HUES64 (cell line): ENCODE results near the gene TREML1.
"Not testable (repeated sequence)": the region's sequence is repeated elsewhere in the genome, so short reads cannot be mapped to it uniquely, and the experiment has no call there.

Source experiments
- H3K27ac ChIP-seq: 2 replicates; pipeline ENCODE4 v1.7.0; 2013; ENCODE audit warnings: low read depth, low read length, inconsistent platforms
- H3K27me3 ChIP-seq: 2 replicates; pipeline ENCODE4 v1.6.1; 2013; ENCODE audit warnings: mild to moderate bottlenecking, low read length; ENCODE audit not compliant: insufficient read depth
- H3K36me3 ChIP-seq: 2 replicates; pipeline ENCODE4 v1.6.1; 2013; ENCODE audit warnings: mild to moderate bottlenecking, low read length; ENCODE audit not compliant: insufficient read depth
- H3K4me1 ChIP-seq: 2 replicates; pipeline ENCODE4 v1.6.1; 2013; ENCODE audit warnings: mild to moderate bottlenecking, low read length, moderate library complexity; ENCODE audit not compliant: insufficient read depth
- H3K4me3 ChIP-seq: 2 replicates; pipeline ENCODE4 v1.5.1; 2013; ENCODE audit warnings: mild to moderate bottlenecking, low read length, moderate library complexity
- H3K9ac ChIP-seq: 2 replicates; pipeline ENCODE4 v1.6.1; 2013; ENCODE audit warnings: mild to moderate bottlenecking, low read depth, low read length
- H3K9me3 ChIP-seq: 2 replicates; pipeline ENCODE4 v1.6.1; 2013; ENCODE audit warnings: low read depth, low read length; ENCODE audit not compliant: insufficient read depth
- WGBS: fragments of 150-250, 120-280 bp; methylation state at CpG from one replicate; pipeline ENCODE4 v1.1.7; 2013; ENCODE audit warnings: missing lambda C conversion rate; 5-methylcytosine and 5-hydroxymethylcytosine counted together

The TREML1 gene

GRCh38 chr6:41190791-41191190 lies 36.6 kb upstream of the TREML1 start:
- 95% methylated on average over 3 of the region's 3 CpGs for WGBS
- H3K27ac ChIP-seq, result no peak overlapping the region
- no peaks in the 10 kb centered on the region for H3K27me3 ChIP-seq
- H3K9me3 ChIP-seq, result peaks cover 14% of the 10 kb centered on the region
- no peaks in the 10 kb centered on the region for H3K4me1 ChIP-seq
- no peak overlapping the region for H3K4me3 ChIP-seq
- no peak overlapping the region for H3K9ac ChIP-seq
- H3K36me3 ChIP-seq, result no peaks in the 10 kb centered on the region

- H3K27me3 ChIP-seq, result no peaks in the 10 kb centered on the region
- no peaks in the 10 kb centered on the region for H3K36me3 ChIP-seq
- no peak overlapping the region for H3K9ac ChIP-seq
- H3K4me1 ChIP-seq, result no peaks in the 10 kb centered on the region
- peaks cover 14% of the 10 kb centered on the region for H3K9me3 ChIP-seq
- 87% methylated on average over 2 of the region's 2 CpGs for WGBS
- no peak overlapping the region for H3K4me3 ChIP-seq
- H3K27ac ChIP-seq, result no peak overlapping the region
These were observed 35.8 kb upstream of the TREML1 start for GRCh38 chr6:41189967-41190366.

GRCh38 chr6:41189046-41189445 lies 34.9 kb upstream of the TREML1 start:
- H3K4me1 ChIP-seq, H3K36me3 ChIP-seq, H3K9ac ChIP-seq, H3K27ac ChIP-seq, H3K27me3 ChIP-seq, H3K4me3 ChIP-seq: not testable (repeated sequence)
- peaks cover 14% of the 10 kb centered on the region for H3K9me3 ChIP-seq

GRCh38 chr6:41187924-41188886 lies 34.1 kb upstream of the TREML1 start:
- H3K27ac ChIP-seq, result no peak overlapping the region
- no peaks in the 10 kb centered on the region for H3K36me3 ChIP-seq
- H3K27me3 ChIP-seq, result no peaks in the 10 kb centered on the region
- no peak overlapping the region for H3K9ac ChIP-seq
- peaks cover 14% of the 10 kb centered on the region for H3K9me3 ChIP-seq
- 91% methylated on average over 8 of the region's 8 CpGs for WGBS
- H3K4me3 ChIP-seq, result no peak overlapping the region
- no peaks in the 10 kb centered on the region for H3K4me1 ChIP-seq

GRCh38 chr6:41186031-41186562 lies 31.9 kb upstream of the TREML1 start:
- H3K4me3 ChIP-seq, result no peak overlapping the region
- no peak overlapping the region for H3K27ac ChIP-seq
- H3K36me3 ChIP-seq, result no peaks in the 10 kb centered on the region
- no peaks in the 10 kb centered on the region for H3K4me1 ChIP-seq
- no peak overlapping the region for H3K9ac ChIP-seq
- no peaks in the 10 kb centered on the region for H3K27me3 ChIP-seq
- WGBS, result 88% methylated on average over 8 of the region's 10 CpGs
- peaks cover 14% of the 10 kb centered on the region for H3K9me3 ChIP-seq

- H3K9me3 ChIP-seq, result peaks cover 8% of the 10 kb centered on the region
- WGBS, result 95% methylated on average over 7 of the region's 7 CpGs
- no peaks in the 10 kb centered on the region for H3K36me3 ChIP-seq
- H3K9ac ChIP-seq, result no peak overlapping the region
- no peaks in the 10 kb centered on the region for H3K27me3 ChIP-seq
- H3K27ac ChIP-seq, result no peak overlapping the region
- H3K4me3 ChIP-seq, result no peak overlapping the region
- no peaks in the 10 kb centered on the region for H3K4me1 ChIP-seq
These were observed 30.6 kb upstream of the TREML1 start for GRCh38 chr6:41184761-41185160.

- Histone ChIP-seq H3K36me3 (no peaks in the 10 kb centered on the region), H3K9ac (no peak overlapping the region), H3K4me1 (no peaks in the 10 kb centered on the region), H3K4me3 (no peak overlapping the region), H3K27me3 (no peaks in the 10 kb centered on the region), H3K27ac (no peak overlapping the region), H3K9me3 (no peaks in the 10 kb centered on the region)
- 91% methylated on average over 4 of the region's 4 CpGs for WGBS
These were observed 28.2 kb upstream of the TREML1 start for GRCh38 chr6:41182069-41183034.

GRCh38 chr6:41181566-41181965 lies 27.4 kb upstream of the TREML1 start:
- H3K36me3 ChIP-seq, result no peaks in the 10 kb centered on the region
- no peak overlapping the region for H3K4me3 ChIP-seq
- 60% methylated on average over 1 of the region's 1 CpG for WGBS
- H3K27me3 ChIP-seq, result no peaks in the 10 kb centered on the region
- H3K9ac ChIP-seq, result no peak overlapping the region
- H3K9me3 ChIP-seq, result no peaks in the 10 kb centered on the region
- no peaks in the 10 kb centered on the region for H3K4me1 ChIP-seq
- H3K27ac ChIP-seq, result no peak overlapping the region

- H3K36me3 ChIP-seq, result no peaks in the 10 kb centered on the region
- no peak overlapping the region for H3K27ac ChIP-seq
- no peak overlapping the region for H3K4me3 ChIP-seq
- H3K9me3 ChIP-seq, result no peaks in the 10 kb centered on the region
- H3K27me3 ChIP-seq, result no peaks in the 10 kb centered on the region
- whole genome bisulfite sequencing, result 90% methylated on average over 3 of the region's 4 CpGs
- H3K4me1 ChIP-seq, result no peaks in the 10 kb centered on the region
- H3K9ac ChIP-seq, result no peak overlapping the region
These were observed 25.0 kb upstream of the TREML1 start for GRCh38 chr6:41179163-41179562.

GRCh38 chr6:41177695-41178094 lies 23.5 kb upstream of the TREML1 start:
- 100% methylated on average over 2 of the region's 2 CpGs for WGBS
- H3K27ac ChIP-seq, result no peak overlapping the region
- no peaks in the 10 kb centered on the region for H3K4me1 ChIP-seq
- no peaks in the 10 kb centered on the region for H3K27me3 ChIP-seq
- no peaks in the 10 kb centered on the region for H3K9me3 ChIP-seq
- no peak overlapping the region for H3K4me3 ChIP-seq
- H3K9ac ChIP-seq, result no peak overlapping the region
- H3K36me3 ChIP-seq, result no peaks in the 10 kb centered on the region

- no peak overlapping the region for H3K9ac ChIP-seq
- 88% methylated on average over 3 of the region's 3 CpGs for WGBS
- H3K36me3 ChIP-seq, result no peaks in the 10 kb centered on the region
- no peaks in the 10 kb centered on the region for H3K27me3 ChIP-seq
- no peaks in the 10 kb centered on the region for H3K9me3 ChIP-seq
- no peak overlapping the region for H3K4me3 ChIP-seq
- no peak overlapping the region for H3K27ac ChIP-seq
- H3K4me1 ChIP-seq, result no peaks in the 10 kb centered on the region
These were observed 23.1 kb upstream of the TREML1 start for GRCh38 chr6:41177287-41177686.
